ENCODE measurements around the gene SLC25A47.

DNA sequence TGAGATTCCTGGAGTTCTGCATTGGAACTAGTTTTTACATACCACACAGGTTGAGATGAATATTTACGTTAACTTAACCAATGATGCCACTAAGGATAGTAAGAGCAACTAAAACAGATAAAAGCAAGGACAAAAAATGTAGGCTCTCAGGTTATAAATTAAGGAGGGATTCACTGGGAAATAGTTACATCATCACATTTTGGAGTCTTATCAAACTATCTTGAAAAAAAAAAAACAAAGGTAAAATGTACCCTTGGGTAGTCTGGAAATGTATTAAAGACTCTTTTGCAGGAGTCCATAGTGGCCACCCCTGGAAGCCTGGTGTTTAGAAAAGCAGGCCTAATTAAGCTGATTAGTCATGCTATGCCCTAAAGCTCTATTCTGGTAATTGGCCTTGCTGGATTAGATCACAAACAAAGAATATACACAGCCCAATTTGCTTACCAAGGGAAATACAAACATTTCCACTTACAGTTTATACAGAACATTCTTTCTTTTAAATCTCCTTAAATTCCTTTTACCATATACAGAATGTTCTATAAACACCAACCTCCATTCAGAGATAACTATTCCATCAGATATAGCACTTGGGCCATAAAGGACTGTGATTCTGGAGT lies 39.3 kb downstream of the SLC25A47 start:
- TF ChIP-seq NR2C2 (CRISPR knock-in tag; IDR thresholded peaks at IDR 0.05) (no peak), STAT6 (CRISPR knock-in tag; conservative IDR thresholded peaks at IDR 0.05; ENCODE audit: low read depth) (no peak), ZNF138 (CRISPR knock-in tag; conservative IDR thresholded peaks at IDR 0.05) (no peak), ZNF232 (CRISPR knock-in tag; IDR thresholded peaks at IDR 0.05) (no peak), ZNF423 (CRISPR knock-in tag; IDR thresholded peaks at IDR 0.05) (no peak), CREB1 (CRISPR knock-in tag; IDR thresholded peaks at IDR 0.05) (no peak), FOXK1 (CRISPR knock-in tag; IDR thresholded peaks at IDR 0.05) (no peak), CREM (CRISPR knock-in tag; IDR thresholded peaks at IDR 0.05) (no peak)
- TF ChIP-seq, protein P1, sequence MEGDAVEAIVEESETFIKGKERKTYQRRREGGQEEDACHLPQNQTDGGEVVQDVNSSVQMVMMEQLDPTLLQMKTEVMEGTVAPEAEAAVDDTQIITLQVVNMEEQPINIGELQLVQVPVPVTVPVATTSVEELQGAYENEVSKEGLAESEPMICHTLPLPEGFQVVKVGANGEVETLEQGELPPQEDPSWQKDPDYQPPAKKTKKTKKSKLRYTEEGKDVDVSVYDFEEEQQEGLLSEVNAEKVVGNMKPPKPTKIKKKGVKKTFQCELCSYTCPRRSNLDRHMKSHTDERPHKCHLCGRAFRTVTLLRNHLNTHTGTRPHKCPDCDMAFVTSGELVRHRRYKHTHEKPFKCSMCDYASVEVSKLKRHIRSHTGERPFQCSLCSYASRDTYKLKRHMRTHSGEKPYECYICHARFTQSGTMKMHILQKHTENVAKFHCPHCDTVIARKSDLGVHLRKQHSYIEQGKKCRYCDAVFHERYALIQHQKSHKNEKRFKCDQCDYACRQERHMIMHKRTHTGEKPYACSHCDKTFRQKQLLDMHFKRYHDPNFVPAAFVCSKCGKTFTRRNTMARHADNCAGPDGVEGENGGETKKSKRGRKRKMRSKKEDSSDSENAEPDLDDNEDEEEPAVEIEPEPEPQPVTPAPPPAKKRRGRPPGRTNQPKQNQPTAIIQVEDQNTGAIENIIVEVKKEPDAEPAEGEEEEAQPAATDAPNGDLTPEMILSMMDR (IDR thresholded peaks at IDR 0.05) = no peak
- TF ChIP-seq, protein P2, sequence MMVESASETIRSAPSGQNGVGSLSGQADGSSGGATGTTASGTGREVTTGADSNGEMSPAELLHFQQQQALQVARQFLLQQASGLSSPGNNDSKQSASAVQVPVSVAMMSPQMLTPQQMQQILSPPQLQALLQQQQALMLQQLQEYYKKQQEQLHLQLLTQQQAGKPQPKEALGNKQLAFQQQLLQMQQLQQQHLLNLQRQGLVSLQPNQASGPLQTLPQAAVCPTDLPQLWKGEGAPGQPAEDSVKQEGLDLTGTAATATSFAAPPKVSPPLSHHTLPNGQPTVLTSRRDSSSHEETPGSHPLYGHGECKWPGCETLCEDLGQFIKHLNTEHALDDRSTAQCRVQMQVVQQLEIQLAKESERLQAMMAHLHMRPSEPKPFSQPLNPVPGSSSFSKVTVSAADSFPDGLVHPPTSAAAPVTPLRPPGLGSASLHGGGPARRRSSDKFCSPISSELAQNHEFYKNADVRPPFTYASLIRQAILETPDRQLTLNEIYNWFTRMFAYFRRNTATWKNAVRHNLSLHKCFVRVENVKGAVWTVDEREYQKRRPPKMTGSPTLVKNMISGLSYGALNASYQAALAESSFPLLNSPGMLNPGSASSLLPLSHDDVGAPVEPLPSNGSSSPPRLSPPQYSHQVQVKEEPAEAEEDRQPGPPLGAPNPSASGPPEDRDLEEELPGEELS (CRISPR knock-in tag; IDR thresholded peaks at IDR 0.05) = no peak
- TF ChIP-seq, protein P3, sequence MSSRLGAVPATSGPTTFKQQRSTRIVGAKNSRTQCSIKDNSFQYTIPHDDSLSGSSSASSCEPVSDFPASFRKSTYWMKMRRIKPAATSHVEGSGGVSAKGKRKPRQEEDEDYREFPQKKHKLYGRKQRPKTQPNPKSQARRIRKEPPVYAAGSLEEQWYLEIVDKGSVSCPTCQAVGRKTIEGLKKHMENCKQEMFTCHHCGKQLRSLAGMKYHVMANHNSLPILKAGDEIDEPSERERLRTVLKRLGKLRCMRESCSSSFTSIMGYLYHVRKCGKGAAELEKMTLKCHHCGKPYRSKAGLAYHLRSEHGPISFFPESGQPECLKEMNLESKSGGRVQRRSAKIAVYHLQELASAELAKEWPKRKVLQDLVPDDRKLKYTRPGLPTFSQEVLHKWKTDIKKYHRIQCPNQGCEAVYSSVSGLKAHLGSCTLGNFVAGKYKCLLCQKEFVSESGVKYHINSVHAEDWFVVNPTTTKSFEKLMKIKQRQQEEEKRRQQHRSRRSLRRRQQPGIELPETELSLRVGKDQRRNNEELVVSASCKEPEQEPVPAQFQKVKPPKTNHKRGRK (CRISPR knock-in tag; IDR thresholded peaks at IDR 0.05; ENCODE audit: borderline replicate concordance) = no peak
- TF ChIP-seq, protein P4, sequence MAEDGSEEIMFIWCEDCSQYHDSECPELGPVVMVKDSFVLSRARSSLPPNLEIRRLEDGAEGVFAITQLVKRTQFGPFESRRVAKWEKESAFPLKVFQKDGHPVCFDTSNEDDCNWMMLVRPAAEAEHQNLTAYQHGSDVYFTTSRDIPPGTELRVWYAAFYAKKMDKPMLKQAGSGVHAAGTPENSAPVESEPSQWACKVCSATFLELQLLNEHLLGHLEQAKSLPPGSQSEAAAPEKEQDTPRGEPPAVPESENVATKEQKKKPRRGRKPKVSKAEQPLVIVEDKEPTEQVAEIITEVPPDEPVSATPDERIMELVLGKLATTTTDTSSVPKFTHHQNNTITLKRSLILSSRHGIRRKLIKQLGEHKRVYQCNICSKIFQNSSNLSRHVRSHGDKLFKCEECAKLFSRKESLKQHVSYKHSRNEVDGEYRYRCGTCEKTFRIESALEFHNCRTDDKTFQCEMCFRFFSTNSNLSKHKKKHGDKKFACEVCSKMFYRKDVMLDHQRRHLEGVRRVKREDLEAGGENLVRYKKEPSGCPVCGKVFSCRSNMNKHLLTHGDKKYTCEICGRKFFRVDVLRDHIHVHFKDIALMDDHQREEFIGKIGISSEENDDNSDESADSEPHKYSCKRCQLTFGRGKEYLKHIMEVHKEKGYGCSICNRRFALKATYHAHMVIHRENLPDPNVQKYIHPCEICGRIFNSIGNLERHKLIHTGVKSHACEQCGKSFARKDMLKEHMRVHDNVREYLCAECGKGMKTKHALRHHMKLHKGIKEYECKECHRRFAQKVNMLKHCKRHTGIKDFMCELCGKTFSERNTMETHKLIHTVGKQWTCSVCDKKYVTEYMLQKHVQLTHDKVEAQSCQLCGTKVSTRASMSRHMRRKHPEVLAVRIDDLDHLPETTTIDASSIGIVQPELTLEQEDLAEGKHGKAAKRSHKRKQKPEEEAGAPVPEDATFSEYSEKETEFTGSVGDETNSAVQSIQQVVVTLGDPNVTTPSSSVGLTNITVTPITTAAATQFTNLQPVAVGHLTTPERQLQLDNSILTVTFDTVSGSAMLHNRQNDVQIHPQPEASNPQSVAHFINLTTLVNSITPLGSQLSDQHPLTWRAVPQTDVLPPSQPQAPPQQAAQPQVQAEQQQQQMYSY (CRISPR knock-in tag; IDR thresholded peaks at IDR 0.05) = no peak
